ENCODE data around the gene CFAP43.

The CFAP43 gene

DNA sequence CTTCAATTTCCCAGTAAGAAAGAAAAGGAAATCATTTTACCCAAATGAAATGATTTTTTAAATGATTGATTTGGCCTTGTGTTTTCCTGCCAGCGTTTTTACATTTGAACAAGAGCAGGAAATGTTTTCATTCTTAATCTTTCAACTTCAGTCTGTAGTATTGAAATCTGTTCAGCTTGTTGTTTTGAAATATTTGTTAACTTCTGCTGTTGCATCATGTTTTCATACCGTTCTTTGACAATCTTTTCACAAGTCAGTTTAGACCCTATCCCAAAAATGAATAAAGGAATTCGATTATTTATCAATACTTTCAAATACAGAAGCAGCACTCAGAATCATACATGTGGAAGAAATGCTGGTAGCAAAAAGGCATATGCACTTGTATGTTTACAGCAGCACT is 102.1 kb downstream of the CFAP43 start:
- H2BK15ac ChIP-seq (ENCODE audit: low read depth, poor library complexity, severe bottlenecking), result no peak overlapping the region
- no peak overlapping the region for H4K91ac ChIP-seq (ENCODE audit: low read length)
- H3K9me3 ChIP-seq (ENCODE audit: control insufficient read depth, low read length), result no peaks in the 10 kb centered on the region
- H3K36me3 ChIP-seq (ENCODE audit: control insufficient read depth in 1 of 2, insufficient read depth in 2 of 2, low read depth in 1 of 2, low read length in 2 of 2), result peaks cover 0 to 22% of the 10 kb centered on the region in 2 experiments
- H3K4ac ChIP-seq (ENCODE audit: low read depth in 1 of 2, low read length in 2 of 2), result no peak overlapping the region
- no peak overlapping the region for H2BK5ac ChIP-seq (ENCODE audit: low read depth, low read length, poor library complexity, severe bottlenecking)
- H3K27ac ChIP-seq (ENCODE audit: low read length, poor library complexity, severe bottlenecking), result no peak overlapping the region
- H3K79me1 ChIP-seq (replicated peaks; ENCODE audit: low read length, poor library complexity, severe bottlenecking), result no peaks in the 10 kb centered on the region
- H3K4me3 ChIP-seq (ENCODE audit: insufficient read depth in 1 of 2, low read depth in 1 of 2, low read length in 2 of 2), result no peak overlapping the region
- H3K4me1 ChIP-seq (ENCODE audit: control insufficient read depth, insufficient read depth, low read depth, low read length), result peaks cover 1% of the 10 kb centered on the region
- no peak overlapping the region for H2AK5ac ChIP-seq (ENCODE audit: low read length, severe bottlenecking)
- no peak overlapping the region for H3K18ac ChIP-seq (ENCODE audit: low read depth in 1 of 2, low read length in 2 of 2)
- H3K14ac ChIP-seq (ENCODE audit: low read length in 2 of 2), result no peak overlapping the region
- no peak overlapping the region for H3K4me2 ChIP-seq (ENCODE audit: low read length, poor library complexity, severe bottlenecking)
- H3K27me3 ChIP-seq (ENCODE audit: control insufficient read depth in 1 of 2, insufficient read depth in 1 of 2, low read length in 2 of 2), result no peaks in the 10 kb centered on the region
- no peak for DNase-seq
- 60% methylated on average over 2 of the region's 3 CpGs for WGBS
- H2BK12ac ChIP-seq (ENCODE audit: low read length in 2 of 2), result no peak overlapping the region
- H2BK120ac ChIP-seq (ENCODE audit: low read depth, low read length), result no peak overlapping the region
- H3K23ac ChIP-seq (ENCODE audit: low read length in 2 of 2), result no peak overlapping the region
- H3K9ac ChIP-seq (ENCODE audit: low read length), result no peak overlapping the region
- no peak overlapping the region for H2AFZ ChIP-seq (ENCODE audit: low read depth, low read length)
- H4K8ac ChIP-seq (ENCODE audit: low read length), result no peak overlapping the region

DNA sequence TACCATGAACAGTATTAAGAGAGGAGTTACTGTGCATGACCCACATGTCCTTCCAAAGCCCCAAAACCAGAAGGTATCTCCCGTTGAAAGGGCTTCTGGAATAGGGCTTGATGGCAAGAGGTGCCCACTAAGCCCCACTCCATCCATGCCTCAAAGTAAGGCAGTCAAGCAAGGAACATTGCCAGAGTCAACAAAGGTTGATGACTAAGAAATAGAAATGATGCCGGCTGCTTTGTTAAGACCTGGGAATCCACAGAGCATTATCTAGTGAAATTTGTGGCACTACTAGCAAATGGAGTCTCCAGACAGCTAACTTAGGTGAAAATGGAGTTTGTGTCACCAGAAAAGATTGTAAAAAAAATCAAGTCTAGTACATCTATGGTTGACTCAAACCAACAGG is 104.0 kb downstream of the CFAP43 start:
- DNase-seq, result no peak
- Histone ChIP-seq H2AFZ (ENCODE audit: low read depth, low read length) (no peak overlapping the region), H2BK15ac (ENCODE audit: low read depth, poor library complexity, severe bottlenecking) (no peak overlapping the region), H3K4me1 (ENCODE audit: control insufficient read depth, insufficient read depth, low read depth, low read length) (peaks cover 1% of the 10 kb centered on the region), H3K14ac (ENCODE audit: low read length in 2 of 2) (no peak overlapping the region), H3K9me3 (ENCODE audit: control insufficient read depth, low read length) (no peaks in the 10 kb centered on the region), H3K36me3 (ENCODE audit: control insufficient read depth in 1 of 2, insufficient read depth in 2 of 2, low read depth in 1 of 2, low read length in 2 of 2) (peaks cover 0 to 23% of the 10 kb centered on the region in 2 experiments), H3K4me3 (ENCODE audit: insufficient read depth in 1 of 2, low read depth in 1 of 2, low read length in 2 of 2) (no peak overlapping the region), H2BK5ac (ENCODE audit: low read depth, low read length, poor library complexity, severe bottlenecking) (no peak overlapping the region), H3K27me3 (ENCODE audit: control insufficient read depth in 1 of 2, insufficient read depth in 1 of 2, low read length in 2 of 2) (no peaks in the 10 kb centered on the region), H4K8ac (ENCODE audit: low read length) (no peak overlapping the region), H2BK120ac (ENCODE audit: low read depth, low read length) (no peak overlapping the region), H3K18ac (ENCODE audit: low read depth in 1 of 2, low read length in 2 of 2) (no peak overlapping the region), H2AK5ac (ENCODE audit: low read length, severe bottlenecking) (no peak overlapping the region), H4K91ac (ENCODE audit: low read length) (no peak overlapping the region), H3K23ac (ENCODE audit: low read length in 2 of 2) (no peak overlapping the region), H3K27ac (ENCODE audit: low read length, poor library complexity, severe bottlenecking) (no peak overlapping the region), H3K4ac (ENCODE audit: low read depth in 1 of 2, low read length in 2 of 2) (no peak overlapping the region), H2BK12ac (ENCODE audit: low read length in 2 of 2) (no peak overlapping the region), H3K4me2 (ENCODE audit: low read length, poor library complexity, severe bottlenecking) (no peak overlapping the region), H3K9ac (ENCODE audit: low read length) (no peak overlapping the region), H3K79me1 (replicated peaks; ENCODE audit: low read length, poor library complexity, severe bottlenecking) (no peaks in the 10 kb centered on the region)
- 85% methylated on average over 2 of the region's 2 CpGs for WGBS

DNA sequence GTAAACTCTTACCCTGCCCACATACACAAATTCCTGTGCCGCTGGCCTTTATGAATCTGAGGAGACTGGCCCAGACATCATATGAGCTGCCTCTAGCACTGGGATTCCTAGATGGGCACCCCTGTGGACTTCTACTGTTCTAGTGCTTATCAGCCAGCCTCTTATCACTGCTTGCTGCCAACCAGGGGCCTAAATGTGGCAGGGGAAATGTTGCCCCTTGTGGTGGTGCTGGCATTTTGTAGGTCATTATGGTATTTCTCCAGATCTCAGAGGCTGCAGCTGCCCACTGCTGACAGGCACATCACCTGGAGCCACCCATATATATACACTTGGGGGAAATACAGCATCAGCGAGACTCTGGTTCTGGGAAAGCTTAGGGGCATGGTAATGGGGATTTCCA is 104.8 kb downstream of the CFAP43 start:
- Histone ChIP-seq H3K23ac (ENCODE audit: low read length in 2 of 2) (no peak overlapping the region), H3K4me3 (ENCODE audit: insufficient read depth in 1 of 2, low read depth in 1 of 2, low read length in 2 of 2) (no peak overlapping the region), H2BK15ac (ENCODE audit: low read depth, poor library complexity, severe bottlenecking) (no peak overlapping the region), H3K4ac (ENCODE audit: low read depth in 1 of 2, low read length in 2 of 2) (no peak overlapping the region), H3K9me3 (ENCODE audit: control insufficient read depth, low read length) (no peaks in the 10 kb centered on the region), H3K18ac (ENCODE audit: low read depth in 1 of 2, low read length in 2 of 2) (no peak overlapping the region), H3K4me2 (ENCODE audit: low read length, poor library complexity, severe bottlenecking) (no peak overlapping the region), H2BK5ac (ENCODE audit: low read depth, low read length, poor library complexity, severe bottlenecking) (no peak overlapping the region), H3K27ac (ENCODE audit: low read length, poor library complexity, severe bottlenecking) (no peak overlapping the region), H4K8ac (ENCODE audit: low read length) (no peak overlapping the region), H2BK12ac (ENCODE audit: low read length in 2 of 2) (no peak overlapping the region), H3K27me3 (ENCODE audit: control insufficient read depth in 1 of 2, insufficient read depth in 1 of 2, low read length in 2 of 2) (no peaks in the 10 kb centered on the region), H2AFZ (ENCODE audit: low read depth, low read length) (no peak overlapping the region), H3K79me1 (replicated peaks; ENCODE audit: low read length, poor library complexity, severe bottlenecking) (no peaks in the 10 kb centered on the region), H3K36me3 (ENCODE audit: control insufficient read depth in 1 of 2, insufficient read depth in 2 of 2, low read depth in 1 of 2, low read length in 2 of 2) (peaks cover 0 to 23% of the 10 kb centered on the region in 2 experiments), H2BK120ac (ENCODE audit: low read depth, low read length) (no peak overlapping the region), H2AK5ac (ENCODE audit: low read length, severe bottlenecking) (no peak overlapping the region), H3K14ac (ENCODE audit: low read length in 2 of 2) (no peak overlapping the region), H3K9ac (ENCODE audit: low read length) (no peak overlapping the region), H3K4me1 (ENCODE audit: control insufficient read depth, insufficient read depth, low read depth, low read length) (peaks cover 1% of the 10 kb centered on the region), H4K91ac (ENCODE audit: low read length) (no peak overlapping the region)
- 92% methylated on average over 2 of the region's 2 CpGs for WGBS
- DNase-seq, result no peak

DNA sequence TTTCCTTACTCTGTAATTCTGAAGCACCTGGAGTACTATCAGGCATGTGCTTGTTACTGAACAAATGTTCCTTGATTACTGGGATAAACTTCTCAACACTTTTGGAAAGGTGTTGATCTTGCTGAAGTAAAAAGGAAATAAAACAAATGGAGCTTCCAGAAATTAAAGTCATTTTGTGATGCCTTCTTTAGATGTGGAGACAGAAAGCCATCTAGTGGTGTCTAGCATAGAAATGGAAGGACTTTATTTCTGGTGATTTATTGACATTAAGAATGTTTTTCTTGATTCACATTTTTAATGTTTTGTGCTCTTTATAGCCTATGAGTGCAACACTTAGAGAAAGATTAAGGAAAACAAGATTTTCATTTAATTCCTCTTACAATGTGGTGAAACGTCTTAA is 108.8 kb downstream of the CFAP43 start:
- no peak overlapping the region for H3K27ac ChIP-seq (ENCODE audit: low read length, poor library complexity, severe bottlenecking)

More for the DNA sequence above, 108.8 kb downstream of the CFAP43 start:
- no peak overlapping the region for H3K18ac ChIP-seq (ENCODE audit: low read depth in 1 of 2, low read length in 2 of 2)
- no peak overlapping the region for H4K8ac ChIP-seq (ENCODE audit: low read length)
- H3K9ac ChIP-seq (ENCODE audit: low read length), result peak overlapping the region; percentile 100
- H2BK5ac ChIP-seq (ENCODE audit: low read depth, low read length, poor library complexity, severe bottlenecking), result no peak overlapping the region
- no peaks in the 10 kb centered on the region for H3K9me3 ChIP-seq (ENCODE audit: control insufficient read depth, low read length)
- H2AFZ ChIP-seq (ENCODE audit: low read depth, low read length), result no peak overlapping the region
- peaks cover 1% of the 10 kb centered on the region for H3K4me1 ChIP-seq (ENCODE audit: control insufficient read depth, insufficient read depth, low read depth, low read length)
- H3K27me3 ChIP-seq (ENCODE audit: control insufficient read depth in 1 of 2, insufficient read depth in 1 of 2, low read length in 2 of 2), result no peaks in the 10 kb centered on the region
- H3K4ac ChIP-seq (ENCODE audit: low read depth in 1 of 2, low read length in 2 of 2), result no peak overlapping the region
- no peak overlapping the region for H3K23ac ChIP-seq (ENCODE audit: low read length in 2 of 2)
- H3K4me2 ChIP-seq (ENCODE audit: low read length, poor library complexity, severe bottlenecking), result no peak overlapping the region
- H3K4me3 ChIP-seq (ENCODE audit: insufficient read depth in 1 of 2, low read depth in 1 of 2, low read length in 2 of 2), result peak overlapping the region in 1 of 2 experiments; percentile 91
- H2AK5ac ChIP-seq (ENCODE audit: low read length, severe bottlenecking), result no peak overlapping the region
- no peak overlapping the region for H2BK120ac ChIP-seq (ENCODE audit: low read depth, low read length)
- WGBS, result no CpG with 5 or more reads among the region's 1 CpG
- peaks cover 0 to 23% of the 10 kb centered on the region in 2 experiments for H3K36me3 ChIP-seq (ENCODE audit: control insufficient read depth in 1 of 2, insufficient read depth in 2 of 2, low read depth in 1 of 2, low read length in 2 of 2)
- no peak overlapping the region for H3K14ac ChIP-seq (ENCODE audit: low read length in 2 of 2)
- H3K79me1 ChIP-seq (replicated peaks; ENCODE audit: low read length, poor library complexity, severe bottlenecking), result no peaks in the 10 kb centered on the region
- H2BK12ac ChIP-seq (ENCODE audit: low read length in 2 of 2), result no peak overlapping the region
- peak; percentile 25 for DNase-seq
- no peak overlapping the region for H4K91ac ChIP-seq (ENCODE audit: low read length)
- no peak overlapping the region for H2BK15ac ChIP-seq (ENCODE audit: low read depth, poor library complexity, severe bottlenecking)
